Activated naive CD4-positive, alpha-beta T cell treated with Interleukin-2 at 50 U/mL for 16 hours (primary cell): ENCODE measurements around the gene ARF1.

ENCODE experiments used
- DNase-seq: peaks from one replicate; pipeline ENCODE4 v3.0.0-alpha.2; 2020

Gene ARF1

DNA sequence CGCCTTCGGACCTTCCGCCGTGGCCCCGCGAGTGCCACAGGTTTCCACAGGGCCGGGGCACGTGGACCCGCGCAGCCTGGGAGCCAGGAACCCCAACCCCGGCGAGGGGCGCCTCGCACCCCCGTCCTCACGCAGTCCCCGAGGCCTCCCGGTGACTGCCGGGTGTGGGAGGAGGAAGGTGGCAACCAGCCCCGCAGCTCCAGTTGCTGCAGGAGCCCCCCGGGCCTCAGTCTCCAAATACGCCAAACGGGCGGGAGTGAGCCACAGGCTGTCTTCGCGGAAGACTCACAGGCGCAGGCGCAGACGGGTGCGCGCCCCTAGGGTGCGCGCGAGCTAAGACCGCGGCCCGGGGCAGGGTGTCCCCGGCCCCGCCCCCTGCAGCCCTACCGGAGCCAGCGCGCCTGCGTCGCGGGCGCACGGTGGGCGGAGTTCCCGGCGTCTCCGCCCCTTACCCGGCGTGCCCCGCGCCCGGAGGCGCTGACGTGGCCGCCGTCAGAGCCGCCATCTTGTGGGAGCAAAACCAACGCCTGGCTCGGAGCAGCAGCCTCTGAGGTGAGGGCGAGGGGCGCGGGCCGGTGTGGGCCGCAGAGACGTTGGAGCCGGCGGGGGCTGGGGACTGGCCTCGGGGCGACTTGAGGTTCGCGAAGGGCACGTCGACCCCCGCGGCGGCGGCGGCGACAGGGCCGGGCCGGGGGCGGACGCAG lies at the start of gene ARF1:
TSS of gene ARF1 (plus strand) at position 495 of the 704 bp plus-strand sequence. CDS start 14,407 bp downstream, outside the sequence.
- peak; percentile 89 for DNase-seq

DNA sequence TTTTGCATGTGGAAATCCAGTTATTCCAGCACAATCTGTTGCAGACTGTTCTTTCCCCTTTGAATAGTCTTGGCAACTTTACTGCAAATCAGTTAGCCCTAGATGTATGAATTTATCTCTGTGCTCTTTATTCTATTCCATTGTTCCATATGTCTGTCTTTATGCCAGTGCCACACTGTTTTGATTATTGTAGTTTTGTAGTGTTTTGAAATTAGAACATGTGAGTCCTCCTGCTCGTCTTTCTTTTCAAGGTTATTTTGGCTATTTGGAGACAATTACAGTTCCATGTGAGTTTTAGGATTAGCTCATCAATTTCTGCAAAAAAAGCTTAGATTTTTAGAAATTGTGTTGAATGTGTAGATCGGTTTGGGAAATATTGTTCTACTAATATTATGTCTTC lies 49.1 kb upstream of the ARF1 start:
- DNase-seq: no peak

DNA sequence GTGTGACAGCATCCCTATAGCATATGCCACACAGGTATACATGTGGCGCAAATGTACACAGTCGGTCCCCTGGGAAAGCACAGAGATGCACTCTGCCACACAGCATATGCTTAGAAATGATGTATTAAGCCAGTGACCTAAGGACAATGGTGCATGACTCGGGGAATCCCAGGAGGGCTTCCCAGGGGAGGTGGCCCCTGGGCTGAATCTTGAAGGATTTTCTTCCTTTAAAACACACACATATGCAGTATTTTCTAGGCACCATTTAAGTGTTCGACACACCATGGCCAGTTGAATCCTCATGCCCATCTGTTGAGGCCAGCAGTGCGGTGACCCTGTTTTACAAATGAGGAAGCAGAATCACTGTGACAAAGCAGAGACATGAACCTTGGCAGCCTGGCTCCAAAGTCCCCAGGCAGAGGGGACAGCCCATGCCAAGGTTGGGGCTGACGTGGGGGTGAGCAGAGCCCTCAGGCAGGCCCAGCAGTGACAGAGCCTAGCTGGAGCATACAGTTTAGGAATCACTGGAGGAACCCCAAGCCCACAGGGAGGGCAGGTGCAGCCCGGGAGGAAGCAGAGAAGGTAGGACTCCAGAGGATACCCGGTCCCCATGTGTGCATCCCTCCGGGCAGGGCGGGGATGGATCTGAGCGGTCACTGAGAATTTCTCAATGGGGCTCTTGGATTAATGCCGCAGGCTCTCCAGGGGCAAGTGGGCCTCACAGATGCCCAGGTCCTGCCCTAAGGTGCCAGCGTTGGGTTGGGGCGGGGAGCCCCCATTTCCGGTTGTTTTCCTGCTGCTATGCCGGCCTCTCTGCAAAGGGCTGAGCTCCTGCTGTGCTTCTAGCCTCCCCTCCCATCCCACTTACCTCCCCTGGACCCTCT lies 47.3 kb upstream of the ARF1 start:
- DNase-seq: no peak

DNA sequence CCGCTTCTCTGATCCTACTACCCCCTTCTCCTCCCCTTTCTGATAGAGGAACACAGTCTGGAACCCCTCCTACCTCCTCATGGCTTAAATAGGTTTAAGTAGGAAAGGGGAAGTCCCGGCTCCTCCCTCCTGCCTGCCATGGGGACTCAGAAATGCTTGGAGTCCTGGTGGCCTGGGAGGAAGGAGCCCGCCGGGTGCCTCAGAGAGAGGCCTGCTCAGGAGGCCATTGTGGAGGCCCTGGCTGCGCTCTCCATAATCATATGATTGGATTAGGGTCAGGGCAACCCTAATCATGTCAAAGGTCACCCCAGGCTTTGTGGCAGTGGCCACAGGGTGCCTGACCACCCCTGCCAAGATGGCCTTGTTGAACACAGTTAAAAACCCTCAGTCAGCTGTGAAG lies 46.7 kb upstream of the ARF1 start:
- DNase-seq: no peak

DNA sequence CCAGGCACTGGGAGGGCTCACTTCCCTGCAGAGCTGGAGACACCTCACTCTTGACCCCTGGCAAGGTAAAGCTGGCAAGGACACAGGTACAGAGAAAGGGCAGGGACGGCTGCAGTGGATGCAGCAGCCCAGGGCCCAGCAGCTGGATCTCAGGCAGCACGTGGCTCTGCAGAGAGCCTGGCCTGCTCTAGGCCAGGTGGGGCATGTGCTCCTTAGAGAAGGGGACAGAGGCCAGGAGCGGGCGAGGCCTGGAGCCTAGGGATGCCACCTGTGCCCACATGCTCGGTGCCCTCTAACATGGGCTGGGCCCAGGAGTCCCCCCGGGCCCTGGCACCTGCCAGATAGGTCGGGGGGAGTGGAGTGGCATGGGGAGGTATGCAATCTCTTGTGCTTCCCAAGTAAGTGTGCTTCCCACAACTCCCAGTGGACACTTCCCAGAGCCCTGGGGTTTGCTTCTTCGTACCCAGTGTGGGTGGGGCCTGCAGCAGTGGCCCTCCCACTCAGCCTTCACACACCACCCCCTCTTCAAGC lies 45.7 kb upstream of the ARF1 start:
- no peak for DNase-seq

DNA sequence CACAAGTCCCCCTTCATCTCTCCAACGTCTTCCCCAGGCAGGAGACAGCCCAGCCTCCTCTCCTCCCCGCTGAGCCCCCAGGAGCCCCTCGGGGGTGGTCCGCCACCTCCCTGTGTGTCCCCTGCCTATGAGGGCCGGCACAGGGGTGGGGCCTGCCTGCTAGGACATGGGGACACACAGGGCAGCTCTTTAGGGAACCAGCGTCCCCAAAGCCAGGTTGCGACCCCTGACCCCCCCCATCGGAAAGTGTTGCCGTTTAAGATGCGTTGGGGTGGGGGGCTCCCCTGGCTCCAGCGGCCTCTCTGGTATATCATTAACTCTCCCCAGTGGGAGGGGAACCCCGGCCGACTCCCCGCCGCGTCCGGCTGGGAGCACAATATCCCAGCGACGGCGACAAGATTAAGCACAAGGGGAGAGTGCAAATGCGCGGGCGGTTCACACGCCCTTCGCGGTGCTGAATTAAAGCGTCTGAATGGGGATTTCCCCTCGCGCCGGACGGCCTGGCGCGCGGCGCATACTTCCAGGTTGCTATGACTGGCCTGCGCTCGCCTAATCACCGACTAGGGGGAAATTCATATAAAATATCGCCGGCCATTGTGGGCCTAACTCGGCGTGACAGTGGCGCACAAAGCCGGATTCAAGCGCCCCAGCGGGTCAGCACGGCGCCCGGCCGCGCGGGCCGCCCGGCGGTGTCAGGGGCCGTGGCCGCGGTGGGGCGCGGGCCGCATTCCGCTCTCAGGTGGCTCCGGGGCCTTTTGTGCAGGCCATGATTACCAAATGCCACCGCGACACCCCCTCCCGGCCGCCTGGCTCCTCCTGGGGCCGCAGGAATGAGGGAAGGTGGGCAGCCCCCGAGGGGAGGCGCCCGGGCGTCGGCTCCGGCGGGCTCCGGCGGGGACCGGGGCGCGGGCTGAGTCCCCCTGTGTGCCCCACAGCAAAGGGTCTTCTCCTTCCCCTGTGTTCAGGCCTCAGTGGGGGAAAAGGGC lies 44.8 kb upstream of the ARF1 start:
- DNase-seq: peak; percentile 37

DNA sequence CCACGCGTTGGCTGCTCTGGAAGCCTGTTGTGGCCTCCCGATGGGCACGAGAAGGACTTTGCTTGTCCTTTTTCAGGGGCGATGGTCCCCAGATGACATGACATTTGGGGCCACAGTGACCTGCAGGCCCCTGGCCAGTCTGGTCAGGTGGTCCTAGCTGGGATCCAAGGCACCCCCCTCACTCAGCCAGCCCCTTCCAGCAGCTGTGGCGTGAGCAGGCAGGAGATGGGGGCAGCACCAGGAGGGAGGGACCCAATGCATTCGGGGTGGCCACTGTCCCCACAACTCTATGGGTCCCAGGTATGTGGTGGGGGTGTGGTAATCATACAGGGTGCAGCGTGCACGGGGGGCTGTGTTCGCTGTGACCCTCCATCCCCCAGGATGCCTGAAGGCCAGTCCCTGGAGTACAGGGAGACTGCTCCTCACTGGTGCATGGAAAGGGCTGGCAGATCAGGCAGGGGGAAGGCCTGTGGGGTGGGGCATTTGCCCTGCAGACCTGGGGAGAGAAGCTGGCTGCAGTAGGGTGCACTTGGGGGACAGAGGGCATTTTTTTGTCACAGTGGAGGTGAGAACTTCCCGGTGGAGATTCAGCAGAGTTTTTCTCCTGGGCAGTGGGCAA lies 44.0 kb upstream of the ARF1 start:
- no peak for DNase-seq

DNA sequence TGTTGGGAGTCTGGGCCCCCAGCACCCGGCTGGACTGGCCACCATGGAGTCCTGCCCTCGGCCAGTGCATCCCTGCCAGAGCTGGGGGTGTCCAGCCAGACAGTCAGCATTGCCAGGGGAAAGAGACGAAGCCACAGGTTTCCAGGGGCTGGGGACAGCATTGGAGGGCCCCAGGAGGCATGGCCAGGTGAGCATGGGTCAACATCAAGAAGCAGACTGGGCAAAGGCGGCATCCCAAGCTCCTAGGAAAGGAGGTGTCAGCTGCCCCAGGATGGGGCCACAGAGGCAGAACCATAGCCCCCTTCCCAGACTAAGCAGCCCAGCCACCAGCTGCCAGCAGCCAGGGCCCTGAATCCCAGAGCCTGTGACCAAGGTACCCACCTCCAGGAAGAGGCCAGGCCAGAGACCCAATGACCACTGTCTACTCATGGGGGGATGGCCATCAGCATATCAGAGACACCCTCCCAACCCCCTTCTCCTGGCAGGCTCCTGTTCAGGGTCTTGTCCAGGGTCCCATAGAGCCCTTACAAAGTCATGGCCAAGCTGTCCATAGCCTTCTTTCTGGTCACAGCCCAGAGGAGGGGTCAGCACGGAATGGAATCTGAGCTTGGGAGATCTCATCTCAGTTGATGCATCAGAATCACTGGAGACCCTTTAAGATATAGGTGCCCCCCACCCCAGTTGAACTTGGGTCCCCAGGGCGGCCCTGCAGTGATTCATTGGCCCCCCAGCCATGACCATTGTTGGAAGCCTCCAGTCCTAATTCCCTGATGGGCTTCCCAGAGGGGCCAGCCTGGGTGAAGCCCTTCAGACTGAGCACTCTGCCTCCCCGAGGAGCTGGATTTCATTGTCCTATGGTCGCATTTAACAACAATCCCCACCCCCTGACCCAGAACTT lies 43.3 kb upstream of the ARF1 start:
- no peak for DNase-seq

DNA sequence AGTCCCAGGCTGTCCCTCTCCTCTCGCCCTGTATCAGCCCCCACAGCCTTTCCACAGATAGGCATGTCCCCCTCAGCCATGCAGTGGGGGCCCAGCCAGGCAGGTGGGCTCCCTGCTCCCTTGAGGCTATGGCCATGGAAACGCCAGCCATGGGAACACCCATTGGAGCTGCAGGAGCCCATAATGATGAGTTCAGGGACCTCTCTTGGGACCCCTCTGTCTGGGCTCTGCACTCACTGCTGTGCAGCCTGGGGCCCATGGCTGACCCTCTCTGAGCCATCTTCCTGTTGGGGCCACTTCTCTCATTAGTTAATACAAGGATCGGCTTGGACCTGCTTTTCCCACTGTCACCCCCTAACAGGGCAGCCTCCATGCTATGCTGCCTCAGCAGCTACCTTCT lies 42.5 kb upstream of the ARF1 start:
- DNase-seq: no peak

DNA sequence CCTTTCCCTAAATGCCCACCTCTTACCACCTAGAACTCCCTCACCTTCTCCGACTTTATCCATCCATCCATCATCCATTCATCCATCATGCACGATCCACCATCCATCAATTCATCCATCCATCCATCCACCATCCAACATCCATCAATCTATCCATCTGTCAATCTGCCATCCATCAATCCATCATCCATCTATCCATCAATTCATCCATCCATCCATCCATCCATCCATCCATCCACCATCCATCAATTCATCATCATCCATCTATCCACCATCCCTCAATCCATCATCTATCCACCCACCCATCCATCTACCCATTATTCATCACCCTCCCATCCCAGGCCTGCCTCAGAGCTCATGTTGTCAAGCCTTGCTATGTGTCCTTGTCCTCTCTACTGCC lies 41.2 kb upstream of the ARF1 start:
- DNase-seq: no peak

DNA sequence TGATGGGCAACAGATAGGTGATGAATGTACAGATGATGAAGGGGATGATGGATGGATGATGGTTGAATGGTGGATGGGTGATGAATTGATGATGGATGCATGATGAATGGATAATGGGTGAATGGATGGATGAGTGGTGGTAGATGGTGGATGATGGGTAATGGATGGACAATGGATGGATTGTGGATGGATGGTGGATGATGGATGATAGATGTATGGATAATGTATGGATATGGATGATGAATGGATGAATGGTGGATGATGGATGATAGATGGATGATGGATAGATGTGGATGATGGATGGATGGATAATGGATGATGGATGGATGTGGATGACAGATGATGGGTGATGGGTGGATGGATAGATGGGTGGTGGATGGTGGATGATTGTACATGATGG lies 40.0 kb upstream of the ARF1 start:
- no peak for DNase-seq

DNA sequence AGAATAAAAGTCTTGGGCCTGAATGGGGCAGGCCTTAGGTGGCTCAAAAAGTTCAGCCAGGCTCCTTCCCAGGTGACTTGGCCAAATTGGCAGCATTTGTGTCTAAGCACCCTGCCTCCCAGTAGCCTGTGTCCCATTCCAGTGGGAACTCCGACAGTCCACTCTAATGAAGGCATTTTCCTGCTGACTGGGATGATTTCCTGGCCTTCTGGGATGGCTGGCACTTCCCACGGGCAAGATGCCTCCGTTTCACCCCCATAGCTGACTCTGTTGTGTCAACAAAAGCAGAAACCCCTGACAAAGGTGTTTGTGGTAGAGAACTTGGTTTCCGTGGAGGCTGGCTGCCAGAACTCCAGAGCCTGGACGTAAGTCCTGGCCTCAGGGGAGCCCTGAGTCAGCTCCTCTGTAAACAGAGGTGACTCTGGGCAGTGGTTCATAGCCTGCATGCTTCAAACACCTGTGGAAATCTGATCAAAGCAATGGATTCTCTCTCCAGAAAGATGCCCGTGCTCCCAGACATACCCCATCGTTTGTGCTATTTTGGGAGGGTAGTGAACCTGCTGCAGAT lies 39.1 kb upstream of the ARF1 start:
- DNase-seq: peak; percentile 1

DNA sequence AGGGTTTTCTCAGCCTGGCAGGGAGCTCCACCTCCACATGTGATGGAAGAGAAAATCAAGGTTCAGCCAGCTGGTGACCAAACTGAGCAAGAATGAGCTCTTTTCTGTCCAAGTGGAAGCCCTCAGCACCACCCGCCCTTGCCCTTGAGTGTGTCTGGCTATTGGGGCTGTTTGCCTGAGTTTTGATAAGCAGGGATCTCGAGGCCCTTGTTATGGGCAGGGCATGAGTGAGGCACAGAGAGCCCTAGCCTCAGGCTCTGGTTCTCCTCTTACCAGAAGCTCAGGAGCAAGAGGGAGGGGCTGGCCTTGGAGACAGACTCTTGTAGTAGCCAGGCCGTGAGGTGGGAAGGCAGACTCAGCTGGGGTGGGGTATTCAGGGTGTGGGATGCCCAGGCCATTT lies 37.5 kb upstream of the ARF1 start:
- DNase-seq: no peak

DNA sequence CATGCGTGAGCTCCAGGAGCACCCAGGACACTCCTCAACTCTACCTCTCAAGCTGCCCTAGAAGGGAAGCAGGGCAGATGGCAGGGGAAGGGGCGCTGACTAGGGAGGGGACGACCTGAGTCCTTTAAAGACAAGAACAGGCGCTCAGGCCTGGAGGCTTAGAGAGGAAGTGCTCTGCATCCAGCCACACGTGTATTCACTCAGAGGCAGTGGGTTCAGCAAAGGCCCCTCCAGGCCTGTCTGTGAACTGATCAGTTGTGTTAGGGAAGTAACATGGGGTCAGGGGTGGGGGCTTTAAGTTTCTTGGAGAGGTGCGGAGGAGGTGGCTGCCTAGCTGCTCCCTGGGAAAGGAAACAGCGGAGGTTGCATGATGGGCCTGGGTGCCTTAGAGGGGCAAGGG lies 37.1 kb upstream of the ARF1 start:
- DNase-seq: no peak

DNA sequence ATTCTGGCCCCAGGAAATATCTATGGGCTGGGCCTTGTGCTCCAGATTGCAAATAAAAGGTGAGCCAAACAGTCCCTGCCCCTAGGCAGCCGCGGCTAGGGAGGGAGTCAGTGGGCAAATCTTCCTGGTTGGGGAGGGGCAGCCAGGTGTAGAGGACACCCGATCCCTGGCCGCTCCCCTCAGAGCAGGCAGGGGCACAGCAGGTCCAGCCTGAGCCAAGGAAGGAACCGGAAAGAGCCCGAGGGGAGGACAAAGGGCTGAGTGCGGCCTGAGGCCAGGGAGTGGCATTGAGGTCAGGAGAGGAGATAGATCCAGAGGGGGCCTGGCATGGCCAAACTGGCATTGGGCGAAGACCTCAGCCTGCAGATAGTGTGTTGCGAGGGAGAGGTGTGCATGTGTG lies 36.6 kb upstream of the ARF1 start:
- DNase-seq: no peak

DNA sequence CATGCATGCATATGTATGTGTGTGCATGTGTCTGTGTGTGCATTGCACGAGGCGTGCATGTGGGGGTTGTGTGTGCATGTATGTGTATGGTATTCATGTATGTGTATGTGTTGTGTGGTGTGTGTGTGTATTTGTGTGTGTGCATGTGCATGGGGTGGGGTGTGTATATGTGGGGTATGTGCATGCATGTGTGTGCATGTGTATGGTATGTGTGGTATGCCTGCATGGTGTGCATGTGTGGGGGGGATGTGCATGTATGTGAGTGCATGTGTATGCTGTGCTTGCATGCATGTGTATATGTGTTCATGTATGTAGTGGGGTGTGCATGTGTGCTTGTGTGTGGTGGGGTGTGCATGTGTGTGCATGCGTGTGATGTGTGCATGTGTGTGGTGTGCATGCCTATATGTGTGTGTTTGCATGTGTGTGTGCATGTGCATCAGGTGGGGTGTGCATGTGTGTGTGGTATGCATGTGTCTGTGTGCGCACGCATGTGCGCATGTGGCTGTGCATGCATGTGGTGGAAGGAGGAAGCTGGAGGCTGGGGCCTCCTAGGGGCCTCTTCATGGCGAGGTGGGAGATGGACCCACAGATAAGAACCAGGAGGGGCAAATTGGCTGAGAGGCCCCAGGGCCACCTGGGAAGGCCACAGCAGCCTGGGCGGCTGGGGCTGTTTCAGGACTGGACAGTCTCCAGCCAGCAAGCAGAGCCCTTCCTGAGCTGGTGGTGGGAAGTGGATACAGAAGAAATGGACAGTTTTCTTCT lies 35.9 kb upstream of the ARF1 start:
- no peak for DNase-seq

DNA sequence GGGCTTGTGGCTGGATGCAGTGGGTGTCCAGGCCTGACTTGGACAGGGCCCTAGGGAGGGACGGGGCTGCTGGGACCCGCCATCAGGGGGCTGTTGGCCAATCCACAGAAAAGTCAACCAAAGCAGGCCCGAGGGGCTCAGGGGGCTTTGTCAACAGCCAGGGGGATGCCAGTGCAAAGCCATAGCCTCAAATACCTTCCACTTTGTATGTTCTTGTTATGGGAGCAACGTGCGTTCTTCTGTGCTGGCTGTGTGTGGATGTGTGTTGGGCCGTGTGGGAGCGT lies 35.4 kb upstream of the ARF1 start:
- no peak for DNase-seq

DNA sequence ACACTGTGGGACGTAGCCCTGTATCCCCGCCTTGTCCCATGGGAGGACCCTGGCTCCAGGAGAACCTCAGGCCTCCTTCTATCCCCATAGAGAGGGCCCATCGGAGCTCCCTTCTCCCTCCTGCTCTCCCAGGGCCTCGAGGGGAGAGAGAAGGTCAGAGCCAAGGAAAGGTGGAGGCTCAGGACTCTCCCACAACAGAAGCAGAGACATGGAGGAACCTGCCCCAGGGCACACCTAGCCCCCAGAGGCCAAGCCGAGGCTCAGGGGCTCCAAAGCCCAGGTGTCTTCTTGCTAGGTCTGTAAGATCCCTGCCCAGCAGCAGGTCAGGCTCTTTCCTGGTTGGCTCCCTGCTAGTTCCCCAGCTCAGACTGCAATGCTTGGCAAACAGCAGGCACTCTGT lies 34.4 kb upstream of the ARF1 start:
- DNase-seq: no peak

DNA sequence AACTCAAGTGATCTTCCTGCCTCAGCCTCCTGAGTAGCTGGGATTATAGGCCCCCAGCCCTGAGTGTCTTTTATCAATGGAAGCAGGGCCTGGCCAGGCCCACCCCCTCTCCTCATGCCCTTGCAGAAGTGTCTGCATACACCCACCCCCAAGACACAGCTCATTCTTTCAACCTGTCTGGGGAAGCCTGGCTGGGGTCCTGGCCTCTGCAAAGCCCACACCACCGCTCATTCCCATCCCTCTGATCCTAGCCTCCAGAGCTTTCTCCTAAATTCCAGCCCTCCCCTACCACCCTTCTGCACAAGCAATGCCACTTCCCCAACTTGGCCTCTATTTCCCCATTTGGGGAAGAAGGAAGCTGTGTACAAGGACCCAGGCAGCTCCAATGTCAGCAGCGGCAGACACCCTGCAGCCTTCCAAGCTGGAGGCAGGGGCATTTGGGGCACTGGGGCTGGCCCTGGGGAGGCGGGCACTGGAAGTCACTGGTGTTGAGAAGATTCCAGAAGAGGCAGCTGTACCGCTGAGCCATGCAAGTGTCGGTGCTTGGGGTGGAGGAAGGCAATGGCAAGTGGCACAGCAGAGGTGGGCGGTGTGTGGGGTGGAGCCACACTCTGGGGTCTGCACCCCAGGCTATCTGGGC lies 33.7 kb upstream of the ARF1 start:
- DNase-seq: no peak
